ENCODE results near the gene RPS28.
"Not testable (repeated sequence)": the region's sequence is repeated elsewhere in the genome, so short reads cannot be mapped to it uniquely, and the experiment has no call there.

DNA sequence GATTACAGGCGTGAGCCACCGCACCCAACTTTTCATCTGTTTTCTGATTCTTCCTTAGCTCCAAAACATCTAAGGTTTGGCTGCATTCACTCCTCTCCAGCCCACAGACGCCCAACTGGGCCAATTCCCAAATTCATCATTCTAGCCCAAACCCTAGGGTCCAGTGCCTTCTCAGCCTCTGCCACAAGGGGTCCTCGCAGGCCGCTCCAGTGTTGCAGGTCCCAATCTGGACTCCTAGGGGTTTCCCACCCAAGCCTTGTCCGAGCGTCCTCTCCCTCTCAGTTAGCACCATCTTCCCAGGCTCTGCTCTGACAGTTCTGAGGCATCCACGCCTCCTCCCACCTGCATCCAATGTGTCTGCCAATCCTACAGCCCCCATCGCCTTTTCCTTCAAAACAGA lies 44.8 kb upstream of the RPS28 start:
- TF ChIP-seq POLR2A (IDR thresholded peaks at IDR 0.05): not testable (repeated sequence)
- TF ChIP-seq, protein P1, sequence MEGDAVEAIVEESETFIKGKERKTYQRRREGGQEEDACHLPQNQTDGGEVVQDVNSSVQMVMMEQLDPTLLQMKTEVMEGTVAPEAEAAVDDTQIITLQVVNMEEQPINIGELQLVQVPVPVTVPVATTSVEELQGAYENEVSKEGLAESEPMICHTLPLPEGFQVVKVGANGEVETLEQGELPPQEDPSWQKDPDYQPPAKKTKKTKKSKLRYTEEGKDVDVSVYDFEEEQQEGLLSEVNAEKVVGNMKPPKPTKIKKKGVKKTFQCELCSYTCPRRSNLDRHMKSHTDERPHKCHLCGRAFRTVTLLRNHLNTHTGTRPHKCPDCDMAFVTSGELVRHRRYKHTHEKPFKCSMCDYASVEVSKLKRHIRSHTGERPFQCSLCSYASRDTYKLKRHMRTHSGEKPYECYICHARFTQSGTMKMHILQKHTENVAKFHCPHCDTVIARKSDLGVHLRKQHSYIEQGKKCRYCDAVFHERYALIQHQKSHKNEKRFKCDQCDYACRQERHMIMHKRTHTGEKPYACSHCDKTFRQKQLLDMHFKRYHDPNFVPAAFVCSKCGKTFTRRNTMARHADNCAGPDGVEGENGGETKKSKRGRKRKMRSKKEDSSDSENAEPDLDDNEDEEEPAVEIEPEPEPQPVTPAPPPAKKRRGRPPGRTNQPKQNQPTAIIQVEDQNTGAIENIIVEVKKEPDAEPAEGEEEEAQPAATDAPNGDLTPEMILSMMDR (IDR thresholded peaks at IDR 0.05): not testable (repeated sequence)
